ENCODE results near the gene KRT6A. TPM values are rescaled to one million over a fixed set of nuclear protein-coding genes. Genes with fewer than 3 reads are reported as not detected.
"Not testable (repeated sequence)": the region's sequence is repeated elsewhere in the genome, so short reads cannot be mapped to it uniquely, and the experiment has no call there.

Gene KRT6A
- total RNA-seq, 6 donors from 2014 or later, result 0.61 to 4.5 (median 1.4) TPM; not detected in 1

DNA sequence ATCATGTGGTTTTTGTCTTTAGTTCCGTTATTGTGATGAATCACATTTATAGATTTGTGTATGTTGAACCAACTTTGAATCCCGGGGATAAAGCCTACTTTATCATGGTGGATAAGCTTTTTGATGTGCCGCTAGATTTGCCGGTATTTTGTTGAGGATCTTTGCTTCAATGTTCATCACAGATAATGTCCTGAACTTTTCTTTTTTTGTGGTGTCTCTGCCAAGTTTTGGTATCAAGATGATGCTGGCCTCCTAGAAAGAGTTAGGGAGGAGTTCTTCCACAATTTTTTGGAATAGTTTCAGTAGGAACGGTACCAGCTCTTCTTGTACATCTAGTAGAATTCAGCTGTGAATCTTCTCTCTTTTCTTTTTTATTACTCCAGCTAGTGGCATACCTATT, 34.2 kb downstream of the KRT6A start:
- Histone ChIP-seq H3K9me3 (no peaks in the 10 kb centered on the region), H3K36me3 (no peaks in the 10 kb centered on the region), H3K4me3 (no peak overlapping the region), H3K27ac (no peak overlapping the region), H3K27me3 (no peaks in the 10 kb centered on the region), H3K4me1 (no peaks in the 10 kb centered on the region)
- DNase-seq, result no peak
- TF ChIP-seq EP300 (IDR thresholded peaks at IDR 0.05), result no peak
- TF ChIP-seq CTCF (IDR thresholded peaks at IDR 0.05), result no peak
- no peak for TF ChIP-seq POLR2A (IDR thresholded peaks at IDR 0.05)
- no peak for TF ChIP-seq POLR2AphosphoS5 (IDR thresholded peaks at IDR 0.05)
- no peak for ATAC-seq (ENCODE audit: low FRiP score in 2 of 2)
- WGBS, 2 donors, result 85 to 90% methylated on average over 5 of the region's 5 CpGs

- H3K4me3 ChIP-seq, result no peak overlapping the region
- ATAC-seq (ENCODE audit: low FRiP score in 2 of 2) (no peak), DNase-seq (no peak)
- no peaks in the 10 kb centered on the region for H3K4me1 ChIP-seq
- H3K36me3 ChIP-seq, result no peaks in the 10 kb centered on the region
- TF ChIP-seq POLR2A (IDR thresholded peaks at IDR 0.05), result no peak
- TF ChIP-seq CTCF (IDR thresholded peaks at IDR 0.05), result no peak
- no peak for TF ChIP-seq POLR2AphosphoS5 (IDR thresholded peaks at IDR 0.05)
- TF ChIP-seq EP300 (IDR thresholded peaks at IDR 0.05), result no peak
- H3K27ac ChIP-seq, result no peak overlapping the region
- no peaks in the 10 kb centered on the region for H3K27me3 ChIP-seq
- WGBS, 2 donors, result 43 to 72% methylated on average over 1 of the region's 1 CpG
- H3K9me3 ChIP-seq, result no peaks in the 10 kb centered on the region
Measured at GRCh38 chr12:52455821-52456220, 37.2 kb downstream of the KRT6A start.

- TF ChIP-seq CTCF (IDR thresholded peaks at IDR 0.05) (no peak), EP300 (IDR thresholded peaks at IDR 0.05) (no peak), POLR2AphosphoS5 (IDR thresholded peaks at IDR 0.05) (no peak), POLR2A (IDR thresholded peaks at IDR 0.05) (no peak)
- H3K27ac ChIP-seq, result no peak overlapping the region
- no peaks in the 10 kb centered on the region for H3K36me3 ChIP-seq
- DNase-seq (no peak), ATAC-seq (ENCODE audit: low FRiP score in 2 of 2) (no peak)
- no peak overlapping the region for H3K4me3 ChIP-seq
- WGBS, 2 donors, result 62 to 73% methylated on average over 3 of the region's 3 CpGs
- H3K9me3 ChIP-seq, result no peaks in the 10 kb centered on the region
- H3K27me3 ChIP-seq, result no peaks in the 10 kb centered on the region
- no peaks in the 10 kb centered on the region for H3K4me1 ChIP-seq
Measured at GRCh38 chr12:52454411-52455201, 38.5 kb downstream of the KRT6A start.

GRCh38 chr12:52452101-52452500, 41.0 kb downstream of the KRT6A start, which contains the start of gene KRT6B:
Gene KRT6B (minus strand): TSS chr12:52452146. CDS start chr12:52452078, 68 bp downstream.
- Histone ChIP-seq H3K27me3 (no peaks in the 10 kb centered on the region), H3K27ac (no peak within 1 kb of the TSS), H3K4me1 (no peaks in the 10 kb centered on the region), H3K36me3 (no peaks in the 10 kb centered on the region), H3K9me3 (no peaks in the 10 kb centered on the region), H3K4me3 (no peak within 1 kb of the TSS)
- TF ChIP-seq POLR2AphosphoS5 (IDR thresholded peaks at IDR 0.05), result no peak
- TF ChIP-seq EP300 (IDR thresholded peaks at IDR 0.05), result no peak
- TF ChIP-seq CTCF (IDR thresholded peaks at IDR 0.05), result no peak
- no peak for TF ChIP-seq POLR2A (IDR thresholded peaks at IDR 0.05)
- no peak for ATAC-seq (ENCODE audit: low FRiP score in 2 of 2)
- 84 to 88% methylated on average over 6 of the region's 6 CpGs for WGBS, 2 donors
- no peak for DNase-seq

DNA sequence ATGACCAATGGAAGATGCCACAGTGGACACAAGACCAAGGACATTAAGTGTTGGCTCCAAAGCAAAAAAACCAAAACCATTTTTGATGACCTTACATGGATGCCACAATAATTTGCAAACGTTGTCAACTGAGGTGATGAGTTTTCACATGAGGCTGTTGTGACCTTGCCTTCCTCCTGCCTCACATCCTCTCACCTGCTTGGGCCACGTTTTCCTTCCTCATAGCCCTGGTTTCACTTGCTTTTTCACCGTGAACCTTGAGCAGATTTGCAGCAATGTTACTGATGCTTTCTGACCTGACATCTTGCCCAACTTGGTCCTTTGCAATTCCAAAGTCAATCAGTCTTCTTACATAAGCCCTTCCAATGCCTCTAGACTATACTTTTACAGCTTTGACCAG, 44.8 kb downstream of the KRT6A start:
- 52 to 54% methylated on average over 3 of the region's 3 CpGs for WGBS, 2 donors
- H3K27ac ChIP-seq, result no peak overlapping the region
- H3K4me1 ChIP-seq, result no peaks in the 10 kb centered on the region
- H3K27me3 ChIP-seq, result no peaks in the 10 kb centered on the region
- H3K4me3 ChIP-seq, result no peak overlapping the region
- H3K36me3 ChIP-seq, result no peaks in the 10 kb centered on the region
- DNase-seq (no peak), ATAC-seq (ENCODE audit: low FRiP score in 2 of 2) (no peak)
- H3K9me3 ChIP-seq, result no peaks in the 10 kb centered on the region
- TF ChIP-seq EP300 (IDR thresholded peaks at IDR 0.05), result no peak
- TF ChIP-seq CTCF (IDR thresholded peaks at IDR 0.05), result no peak
- TF ChIP-seq POLR2AphosphoS5 (IDR thresholded peaks at IDR 0.05), result no peak
- TF ChIP-seq POLR2A (IDR thresholded peaks at IDR 0.05), result no peak

- H3K27ac ChIP-seq; H3K27me3 ChIP-seq; H3K9me3 ChIP-seq; H3K4me1 ChIP-seq; ATAC-seq (ENCODE audit: low FRiP score in 2 of 2); H3K4me3 ChIP-seq; H3K36me3 ChIP-seq: not testable (repeated sequence)
- DNase-seq, result peak in 1 of 2 donors; percentile 55
- WGBS, 2 donors, result 86 to 91% methylated on average over 9 to 10 of the region's 11 CpGs
Measured at GRCh38 chr12:52447196-52447595, 45.9 kb downstream of the KRT6A start.
